CD4-positive, alpha-beta T cell treated with Interleukin-12 subunit alpha and Interleukin-12 subunit beta, for 1 hour (primary cell): ENCODE results near the gene ELP2.
"Not testable (repeated sequence)": the region's sequence is repeated elsewhere in the genome, so short reads cannot be mapped to it uniquely, and the experiment has no call there.

Experiments
- DNase-seq: peaks from one replicate; pipeline ENCODE4 v3.0.0-alpha.2; 2020

The ELP2 gene

GRCh38 chr18:36194600-36195315 lies 65.1 kb downstream of the ELP2 start:
- DNase-seq, result no peak

- DNase-seq, result no peak
Observed at GRCh38 chr18:36195427-36196122, 65.9 kb downstream of the ELP2 start.

- no peak for DNase-seq
Observed at GRCh38 chr18:36196238-36196995, 66.7 kb downstream of the ELP2 start.

GRCh38 chr18:36197511-36198166 lies 67.9 kb downstream of the ELP2 start:
- no peak for DNase-seq

GRCh38 chr18:36199691-36200295 lies 70.1 kb downstream of the ELP2 start:
- DNase-seq, result no peak

GRCh38 chr18:36200354-36200771 lies 70.7 kb downstream of the ELP2 start:
- DNase-seq, result no peak

GRCh38 chr18:36201765-36202164 lies 72.1 kb downstream of the ELP2 start:
- DNase-seq, result no peak

- DNase-seq, result no peak
Observed at GRCh38 chr18:36203360-36203895, 73.7 kb downstream of the ELP2 start.

GRCh38 chr18:36205166-36205565 lies 75.5 kb downstream of the ELP2 start:
- no peak for DNase-seq

GRCh38 chr18:36207303-36207702 lies 77.6 kb downstream of the ELP2 start:
- DNase-seq, result no peak

- DNase-seq, result not testable (repeated sequence)
Observed at GRCh38 chr18:36207969-36208368, 78.3 kb downstream of the ELP2 start.

- no peak for DNase-seq
Observed at GRCh38 chr18:36211612-36212065, 81.9 kb downstream of the ELP2 start.

- no peak for DNase-seq
Observed at GRCh38 chr18:36212301-36213171, 82.8 kb downstream of the ELP2 start.

GRCh38 chr18:36214811-36215210 lies 85.1 kb downstream of the ELP2 start:
- DNase-seq, result no peak

GRCh38 chr18:36215577-36215976 lies 85.9 kb downstream of the ELP2 start:
- no peak for DNase-seq

- no peak for DNase-seq
Observed at GRCh38 chr18:36217348-36217747, 87.6 kb downstream of the ELP2 start.

- no peak for DNase-seq
Observed at GRCh38 chr18:36229188-36229587, 99.5 kb downstream of the ELP2 start.
